ENCODE results near the gene B3GAT3.
A peak's percentile ranks its signal among the peaks of the same experiment; 100 is the strongest.
"Not testable (repeated sequence)": the region's sequence is repeated elsewhere in the genome, so short reads cannot be mapped to it uniquely, and the experiment has no call there.

The B3GAT3 gene

GRCh38 chr11:62621567-62622470, at the start of gene B3GAT3:
B3GAT3 (minus strand) TSS chr11:62621986; CDS start chr11:62621947, 39 bp downstream.
- peak; percentile 96 for DNase-seq (ENCODE audit: low read depth)

- DNase-seq (ENCODE audit: low read depth), result no peak
These were observed 49.4 kb upstream of the B3GAT3 start for GRCh38 chr11:62671236-62671607.

DNA sequence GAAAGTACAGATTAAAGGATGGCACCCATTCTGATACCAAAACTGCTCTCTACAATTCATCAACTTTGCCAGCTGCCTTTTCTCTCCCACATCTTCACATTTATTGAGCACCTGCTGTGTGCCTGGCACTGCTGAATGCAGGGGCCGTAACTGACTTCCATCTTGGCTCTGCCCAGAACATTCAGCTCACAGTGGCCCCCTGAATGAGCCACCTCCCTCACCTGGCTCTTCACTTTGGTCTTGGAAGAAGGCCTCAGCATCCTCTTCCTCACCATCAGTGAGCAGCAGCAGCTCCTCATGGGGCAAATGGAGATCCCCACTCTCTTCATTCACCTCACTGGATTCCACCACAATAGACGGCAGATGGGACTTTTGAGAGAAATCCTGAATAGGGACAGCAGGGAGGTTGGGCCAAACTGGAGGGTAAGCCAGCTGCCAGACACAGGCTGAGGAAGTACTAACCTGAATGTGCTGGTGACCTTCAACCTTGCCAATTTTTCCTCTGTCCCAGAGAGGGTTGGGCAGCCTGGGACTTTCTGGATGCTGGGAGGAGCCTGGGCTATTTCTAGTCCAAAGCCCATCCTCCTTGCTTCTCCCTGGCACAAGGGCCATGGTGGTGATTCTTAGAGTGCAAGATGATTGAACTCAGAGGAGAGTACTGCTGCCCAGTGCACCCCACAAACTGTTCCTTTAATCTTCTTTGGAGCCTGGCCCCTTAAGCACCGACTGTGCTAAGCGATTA, 47.8 kb upstream of the B3GAT3 start:
- DNase-seq (ENCODE audit: low read depth), result no peak

GRCh38 chr11:62667460-62667859, 45.7 kb upstream of the B3GAT3 start:
- no peak for DNase-seq (ENCODE audit: low read depth)

- no peak for DNase-seq (ENCODE audit: low read depth)
These were observed 44.6 kb upstream of the B3GAT3 start for GRCh38 chr11:62666259-62666926.

DNA sequence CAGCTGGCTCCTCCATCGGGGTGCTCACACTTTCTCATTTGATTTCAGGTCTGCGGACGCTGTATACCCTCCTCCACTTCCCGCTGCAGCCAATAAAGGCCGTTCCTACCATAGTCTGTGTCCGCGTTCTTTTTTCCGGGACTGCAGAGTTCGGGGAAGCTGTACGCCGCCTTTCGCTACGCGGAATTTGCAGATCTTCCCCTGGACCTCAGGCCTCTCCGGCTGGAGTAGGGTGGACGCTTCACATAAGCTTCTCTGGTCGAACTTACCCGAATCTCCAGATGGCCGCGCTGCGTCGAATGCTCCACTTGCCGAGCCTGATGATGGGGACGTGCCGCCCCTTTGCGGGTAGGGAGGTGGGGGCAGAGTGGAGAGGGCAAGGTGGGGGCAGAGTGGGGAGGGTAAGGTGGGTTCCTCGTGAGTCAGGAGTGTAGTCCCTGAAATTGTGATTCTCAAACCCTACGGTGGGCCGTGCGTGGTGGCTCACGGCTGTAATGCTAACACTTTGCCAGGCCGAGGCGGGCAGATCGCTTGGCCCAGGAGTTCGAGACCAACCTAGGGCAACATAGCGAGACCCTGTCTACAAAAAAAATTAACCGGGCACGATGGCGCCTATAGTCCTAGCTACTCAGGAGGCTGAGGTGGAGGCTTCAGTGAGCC, 43.9 kb upstream of the B3GAT3 start:
- peak; percentile 55 for DNase-seq (ENCODE audit: low read depth)

GRCh38 chr11:62665075-62665598, 43.4 kb upstream of the B3GAT3 start, which contains the start of the genes C11orf98 and CSKMT:
C11orf98 (minus strand) TSS chr11:62665210; CDS start chr11:62665169, 41 bp downstream.
CSKMT (plus strand) TSS chr11:62665312; CDS start chr11:62665880, 568 bp downstream.
- peak; percentile 94 for DNase-seq (ENCODE audit: low read depth)

DNA sequence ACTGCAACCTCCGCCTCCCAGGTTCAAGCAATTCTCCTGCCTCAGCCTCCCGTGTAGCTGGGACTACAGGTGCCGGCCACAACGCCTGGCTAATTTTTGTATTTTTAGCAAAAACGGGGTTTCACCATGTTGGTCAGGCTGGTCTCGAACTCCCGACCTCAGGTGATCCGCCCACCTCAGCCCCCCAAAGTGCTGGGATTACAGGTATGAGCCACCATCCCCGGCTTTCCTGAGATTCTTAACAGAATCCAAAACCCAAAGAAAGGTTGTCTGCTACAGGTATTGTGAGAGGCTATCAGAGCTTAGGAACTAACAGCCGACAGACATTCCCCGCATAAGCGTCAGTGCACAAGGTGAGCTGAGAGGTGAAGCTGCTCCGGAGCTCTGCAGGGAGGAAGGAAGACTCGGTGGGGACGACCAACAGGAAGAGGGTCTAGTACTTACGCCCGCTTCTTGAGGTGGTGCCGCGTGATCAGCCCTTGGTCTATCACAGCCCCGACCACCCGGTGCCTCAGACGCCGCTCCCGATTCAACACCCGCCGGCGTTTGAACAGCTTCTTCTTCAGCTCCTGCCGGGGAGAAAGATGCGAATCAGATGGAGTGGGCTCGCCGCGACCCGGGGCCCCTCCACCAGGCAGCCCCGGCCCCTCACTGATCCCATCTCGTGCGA, 42.8 kb upstream of the B3GAT3 start:
- no peak for DNase-seq (ENCODE audit: low read depth)

DNA sequence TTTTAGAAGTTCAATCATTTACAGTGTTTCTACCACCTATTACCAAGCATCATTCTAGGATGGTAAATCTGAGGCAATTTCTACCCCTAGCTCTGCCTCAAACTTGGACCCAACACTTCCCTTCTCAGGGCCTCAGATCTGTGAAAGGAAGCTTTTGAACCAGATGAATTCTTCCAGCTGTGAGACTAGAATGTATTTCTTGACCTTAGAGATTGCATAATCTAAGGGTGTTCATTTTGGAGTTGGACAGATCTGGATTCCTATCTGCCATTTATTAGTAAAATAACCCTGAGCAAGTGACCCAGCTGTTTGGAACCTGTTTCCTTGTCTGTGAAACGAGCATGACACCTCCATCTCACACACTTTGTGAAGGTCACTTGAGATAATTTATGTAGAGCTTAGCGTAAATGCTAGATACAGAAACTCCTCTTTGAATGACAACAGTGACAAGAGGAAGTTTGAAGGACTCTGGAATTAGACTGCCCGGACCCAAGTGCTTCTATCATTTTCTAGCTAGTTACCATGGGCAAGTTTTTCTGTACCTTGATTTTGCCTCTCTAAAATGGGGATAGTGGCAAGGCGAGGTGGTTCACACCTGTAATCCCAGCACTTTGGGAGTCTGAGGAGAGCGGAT, 35.1 kb upstream of the B3GAT3 start:
- DNase-seq (ENCODE audit: low read depth), result no peak

DNA sequence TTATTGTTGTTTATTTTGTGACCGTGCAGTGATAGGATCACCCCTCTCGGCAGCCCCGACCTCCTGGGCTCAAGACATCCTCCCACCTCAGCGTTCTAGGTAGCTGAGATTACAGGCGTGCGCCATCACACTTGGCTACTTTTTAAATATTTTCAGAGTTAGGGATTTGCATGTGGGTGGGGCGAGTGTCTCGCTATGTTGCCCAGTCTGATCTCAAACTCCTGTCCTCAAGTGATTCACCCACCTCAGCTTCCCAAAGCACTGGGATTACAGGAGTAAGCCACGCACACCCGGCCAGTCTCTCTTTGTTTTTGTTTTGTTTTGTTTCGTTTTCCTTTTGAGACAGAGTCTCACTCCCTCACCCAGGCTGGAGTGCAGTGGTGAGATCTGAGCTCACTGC, 32.5 kb upstream of the B3GAT3 start:
- no peak for DNase-seq (ENCODE audit: low read depth)

- no peak for DNase-seq (ENCODE audit: low read depth)
These were observed 30.6 kb upstream of the B3GAT3 start for GRCh38 chr11:62652161-62653006.

DNA sequence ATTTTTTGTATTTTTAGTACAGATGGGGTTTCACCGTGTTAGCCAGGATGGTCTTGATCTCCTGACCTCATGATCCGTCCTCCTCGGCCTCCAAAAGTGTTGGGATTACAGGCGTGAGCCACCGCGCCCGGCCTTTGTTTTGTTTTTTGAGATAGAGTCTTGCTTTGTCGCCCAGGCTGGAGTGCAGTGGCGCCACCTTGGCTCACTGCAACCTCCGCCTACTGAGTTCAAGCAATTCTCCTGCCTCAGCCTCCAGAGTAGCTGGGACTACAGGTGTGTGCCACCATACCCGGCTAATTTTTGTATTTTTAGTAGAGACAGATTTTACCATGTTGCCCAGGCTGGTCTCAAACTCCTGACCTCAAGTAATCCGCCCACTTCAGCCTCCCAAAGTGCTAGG, 28.5 kb upstream of the B3GAT3 start:
- DNase-seq (ENCODE audit: low read depth), result not testable (repeated sequence)

DNA sequence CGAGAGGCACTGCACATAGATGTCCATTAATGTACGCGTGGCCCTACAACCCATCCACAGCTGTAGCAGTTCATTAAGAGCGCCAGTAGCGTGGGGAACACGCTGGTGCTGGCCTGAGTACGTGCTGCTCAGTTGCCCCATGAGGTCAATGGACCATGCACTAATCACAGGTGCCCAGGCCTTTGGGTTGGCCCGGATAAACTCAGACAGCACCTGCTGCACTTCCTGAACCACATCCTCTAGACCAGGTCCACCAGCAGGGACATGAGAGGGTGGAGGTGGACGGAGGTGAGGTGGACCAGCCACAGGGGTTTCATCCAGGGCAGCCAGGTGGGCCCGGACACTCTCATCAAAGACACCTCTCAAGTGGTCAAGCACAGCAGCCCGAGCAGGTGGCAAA, 27.7 kb upstream of the B3GAT3 start:
- no peak for DNase-seq (ENCODE audit: low read depth)

DNA sequence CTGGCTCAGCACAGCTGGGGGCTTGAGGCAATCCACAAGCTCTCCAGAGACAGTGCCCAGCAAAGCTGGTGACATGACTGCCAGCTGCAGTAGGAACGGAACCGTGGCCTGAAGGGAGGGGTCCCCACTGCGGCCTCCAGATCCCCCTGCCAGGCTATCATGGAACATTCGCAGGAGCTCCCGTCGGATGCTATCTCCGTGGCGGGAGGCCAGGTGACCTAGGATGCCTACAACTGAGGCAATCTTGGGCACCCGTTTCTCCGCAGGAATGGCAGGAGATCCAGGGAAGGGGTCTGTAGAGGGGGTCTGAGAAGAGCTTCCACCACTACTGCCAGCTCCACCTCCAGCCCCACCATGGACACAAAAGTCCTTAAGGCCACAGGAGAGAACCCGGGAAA, 27.2 kb upstream of the B3GAT3 start:
- no peak for DNase-seq (ENCODE audit: low read depth)

GRCh38 chr11:62648185-62648966, 26.6 kb upstream of the B3GAT3 start:
- DNase-seq (ENCODE audit: low read depth), result no peak

GRCh38 chr11:62647609-62648005, 25.8 kb upstream of the B3GAT3 start:
- no peak for DNase-seq (ENCODE audit: low read depth)

DNA sequence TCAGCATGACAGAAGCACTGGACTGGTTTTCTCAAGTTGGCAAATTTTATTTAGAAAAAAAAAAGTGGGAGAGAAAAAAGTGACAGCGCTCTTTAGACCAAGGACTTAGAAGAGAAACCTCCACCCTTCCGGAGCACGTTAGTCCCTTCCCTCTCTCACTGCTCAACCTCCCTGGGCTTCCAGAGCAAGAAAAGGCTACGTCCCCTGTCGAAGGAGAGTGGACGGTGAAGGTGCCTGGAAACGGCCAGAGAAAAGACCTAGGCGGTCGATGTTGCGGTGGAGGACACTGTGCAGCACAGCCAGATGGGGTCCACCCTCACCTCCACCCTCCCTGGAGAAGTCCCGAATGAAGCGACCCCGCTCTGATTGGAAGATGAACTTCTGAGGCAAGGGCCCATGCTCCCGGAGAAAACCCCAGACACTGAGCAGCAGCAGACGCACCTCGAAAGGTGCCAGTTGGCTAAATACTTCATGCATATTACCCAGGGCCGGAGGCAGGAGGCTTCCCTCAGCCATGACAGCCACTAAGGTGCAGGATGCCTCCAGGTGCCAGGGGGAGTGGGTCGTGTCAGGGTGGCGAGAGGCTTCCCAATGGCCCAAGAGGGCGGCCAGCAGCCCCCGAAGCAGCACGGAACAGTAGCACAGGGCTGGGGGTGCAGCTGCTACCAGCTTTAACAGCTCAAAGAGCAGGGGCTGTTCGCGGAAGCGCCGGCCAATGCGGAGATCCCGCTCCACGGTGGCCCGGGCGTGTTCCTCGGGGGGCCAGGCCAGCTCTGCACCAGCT, 25.2 kb upstream of the B3GAT3 start:
- no peak for DNase-seq (ENCODE audit: low read depth)

All from activated gamma-delta T cell treated with anti-CD3 and anti-CD28 coated beads, Interleukin-2, amount 50 U/mL, for 16 hours (primary cell).